Tongue (tissue), 2 donors: Measurements from ENCODE around the gene TRIM10. TPM values are rescaled to one million over a fixed set of nuclear protein-coding genes. Genes with fewer than 3 reads are reported as not detected.

Experiments
- DNase-seq: peaks from one replicate; pipeline ENCODE4 v3.0.0-alpha.2; 2015
- total RNA-seq: library from RNA; depleted of rRNA; stranded (reverse); fragments of >200 nt; gene quantifications from one replicate; pipeline ENCODE4 v1.2.3, GENCODE V29; 2014

Gene TRIM10, protein sequence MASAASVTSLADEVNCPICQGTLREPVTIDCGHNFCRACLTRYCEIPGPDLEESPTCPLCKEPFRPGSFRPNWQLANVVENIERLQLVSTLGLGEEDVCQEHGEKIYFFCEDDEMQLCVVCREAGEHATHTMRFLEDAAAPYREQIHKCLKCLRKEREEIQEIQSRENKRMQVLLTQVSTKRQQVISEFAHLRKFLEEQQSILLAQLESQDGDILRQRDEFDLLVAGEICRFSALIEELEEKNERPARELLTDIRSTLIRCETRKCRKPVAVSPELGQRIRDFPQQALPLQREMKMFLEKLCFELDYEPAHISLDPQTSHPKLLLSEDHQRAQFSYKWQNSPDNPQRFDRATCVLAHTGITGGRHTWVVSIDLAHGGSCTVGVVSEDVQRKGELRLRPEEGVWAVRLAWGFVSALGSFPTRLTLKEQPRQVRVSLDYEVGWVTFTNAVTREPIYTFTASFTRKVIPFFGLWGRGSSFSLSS
- 1.0 TPM for total RNA-seq

DNA sequence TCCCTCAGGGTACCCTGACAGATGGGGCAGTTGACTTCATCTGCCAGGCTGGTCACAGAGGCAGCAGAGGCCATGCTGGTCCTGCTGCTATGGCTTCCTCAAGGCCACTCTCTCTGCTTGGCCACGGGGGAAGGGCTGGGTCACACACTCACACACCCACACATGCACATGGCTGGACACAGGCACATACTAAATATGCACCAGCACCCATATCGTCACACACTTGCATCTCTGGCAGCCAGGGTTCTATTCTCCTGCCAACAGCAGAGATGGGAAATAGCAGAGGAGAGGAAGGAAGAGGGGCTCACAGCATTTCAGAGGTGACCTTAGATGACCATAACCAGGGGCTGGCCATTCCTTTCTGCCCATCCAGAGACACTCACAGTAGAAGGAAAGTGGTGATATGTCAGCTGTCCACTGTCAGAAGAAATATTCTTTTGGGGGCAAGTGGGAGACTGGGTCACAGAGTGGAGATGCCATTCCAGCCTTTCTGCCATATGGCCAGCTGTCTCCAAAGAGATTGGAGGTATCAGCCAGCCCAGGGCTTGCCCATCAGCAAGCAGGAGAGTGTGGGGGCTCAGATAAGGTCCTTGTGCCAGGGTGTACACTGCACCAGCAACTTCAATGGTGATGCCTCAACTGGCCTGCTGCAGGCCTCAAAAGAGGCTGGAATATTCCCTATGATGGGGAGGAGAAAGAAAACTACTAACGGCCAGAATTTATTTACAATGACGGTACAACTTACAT is at the start of gene TRIM10:
TRIM10 (minus strand) TSS at position 427 of the 747 bp plus-strand sequence; CDS start at position 74, 353 bp downstream.
- peak; percentile 8 for DNase-seq

DNA sequence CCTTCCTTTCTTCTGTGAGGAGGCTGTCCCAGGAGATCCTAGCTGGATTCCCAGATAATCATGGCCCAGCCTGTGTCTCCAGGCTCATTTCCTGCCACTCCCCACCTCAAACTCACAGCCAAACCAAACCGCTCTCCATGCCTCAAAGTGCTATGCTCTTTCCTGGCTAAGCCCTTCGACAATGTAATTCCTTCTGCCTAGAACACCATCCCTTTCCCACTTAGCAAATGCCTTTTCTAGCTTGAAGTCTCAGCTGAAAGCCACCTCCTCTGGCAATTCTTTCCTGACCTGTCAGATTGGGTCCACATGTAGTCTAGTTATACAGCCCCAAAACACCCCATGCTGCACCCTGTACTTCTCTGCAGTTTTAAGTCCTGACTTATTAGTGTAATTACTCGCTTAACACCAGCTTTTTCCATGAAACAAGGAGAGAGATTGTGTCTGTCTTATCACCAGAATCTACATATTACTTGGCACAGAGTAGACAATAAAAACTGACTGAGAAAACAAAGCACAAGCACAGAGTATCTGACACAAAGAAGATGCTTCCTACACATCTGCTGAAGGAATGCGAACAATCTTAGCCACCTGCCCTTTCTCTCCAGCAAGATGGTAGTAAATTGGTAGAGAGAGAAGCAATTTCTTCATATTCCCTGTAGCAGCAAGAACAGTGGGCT is 46.7 kb upstream of the TRIM10 start:
- no peak for DNase-seq

DNA sequence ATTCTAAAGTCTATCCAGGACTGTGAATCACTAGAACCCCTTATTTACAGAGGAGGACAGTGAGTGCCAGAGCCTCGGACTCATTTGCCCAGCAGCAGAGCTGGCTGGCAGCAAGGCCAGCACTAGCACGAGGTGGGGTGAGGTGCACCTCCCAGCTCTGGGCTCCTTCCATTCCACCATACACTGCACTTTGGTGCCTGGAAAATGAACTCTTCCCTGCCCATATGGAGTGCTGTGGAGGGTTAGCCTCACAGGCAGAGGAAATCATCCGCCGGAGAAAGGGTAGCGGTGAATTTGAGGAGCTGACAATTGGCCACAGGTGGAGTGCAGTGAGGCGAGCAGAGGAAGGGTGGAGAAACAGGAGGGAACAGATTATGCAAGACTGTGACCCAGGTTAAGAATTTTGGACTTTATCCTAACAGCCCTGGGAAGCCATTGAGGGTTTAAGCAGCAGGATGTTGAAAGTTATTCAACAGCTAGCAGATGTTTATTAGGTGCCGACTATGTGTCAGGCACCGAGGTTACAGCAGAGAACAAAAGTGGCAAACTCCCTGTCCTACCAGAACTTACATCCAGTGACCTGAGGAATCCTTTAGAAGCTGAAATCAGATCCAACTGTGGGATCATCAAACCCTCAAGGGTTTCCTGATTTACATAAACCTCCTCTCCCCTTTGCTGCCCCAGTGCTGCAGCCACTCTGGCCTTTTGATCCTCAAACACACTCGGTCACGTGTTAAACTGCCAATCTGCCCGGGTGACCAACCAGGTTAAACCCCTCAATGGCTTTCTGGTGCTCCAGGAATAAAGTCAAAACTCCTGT is 46.0 kb upstream of the TRIM10 start:
- DNase-seq = no peak

DNA sequence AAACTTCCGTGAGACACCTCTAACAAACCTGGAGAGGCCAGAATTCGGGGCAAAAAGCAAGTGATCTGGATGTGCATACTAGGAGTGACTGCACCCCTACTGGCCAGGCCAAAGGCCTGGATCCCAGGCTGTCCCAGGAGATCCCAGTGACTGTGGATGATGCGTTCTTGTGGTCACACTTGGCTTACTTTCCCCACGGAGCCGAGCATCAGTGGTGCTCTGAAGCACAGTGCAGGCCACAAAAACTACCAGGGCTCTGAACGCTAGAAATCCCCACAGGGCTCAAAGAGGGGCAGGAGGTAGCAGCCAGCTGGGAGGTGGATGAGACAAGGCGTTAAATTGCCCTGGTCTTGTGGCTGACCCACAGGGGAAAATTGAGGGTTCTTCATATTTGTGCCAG is 45.1 kb upstream of the TRIM10 start:
- no peak for DNase-seq

DNA sequence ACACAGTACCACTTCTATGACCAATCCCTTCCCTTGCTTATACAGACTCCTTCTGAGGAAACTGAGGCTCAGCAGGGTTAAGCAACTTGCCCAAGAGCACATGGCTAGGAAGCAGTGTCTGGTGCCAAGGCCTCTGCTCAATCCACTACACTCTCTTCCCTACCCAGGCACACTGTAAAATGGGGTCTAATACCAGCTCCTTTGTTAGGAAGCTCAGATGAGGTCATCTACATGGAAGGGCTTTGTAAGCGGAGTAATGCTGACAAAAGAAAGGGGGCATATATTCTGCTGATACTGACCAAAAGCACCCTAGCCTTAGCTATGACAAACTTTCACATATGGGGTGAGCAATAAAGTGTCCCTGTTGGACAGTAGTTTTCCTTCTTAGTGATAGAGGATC is 43.1 kb upstream of the TRIM10 start:
- DNase-seq = no peak

DNA sequence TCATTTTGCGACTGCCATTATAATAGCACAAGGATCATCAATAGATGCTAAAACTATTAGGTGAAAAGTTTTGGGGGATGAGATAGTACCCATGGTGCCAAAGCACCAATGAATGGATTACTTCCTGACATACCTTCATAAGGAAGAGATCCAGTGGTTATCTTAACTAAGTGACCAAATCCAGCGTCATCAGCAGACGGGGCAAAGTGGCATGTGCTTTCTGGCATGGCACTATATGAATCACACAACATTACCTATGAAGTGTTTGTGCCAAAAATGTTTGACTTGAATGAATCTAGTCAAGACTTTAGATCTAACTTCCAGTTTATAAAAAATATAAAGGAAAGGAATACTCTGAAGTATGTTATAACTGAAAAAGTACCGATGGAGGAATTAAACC is 41.4 kb upstream of the TRIM10 start:
- no peak for DNase-seq

DNA sequence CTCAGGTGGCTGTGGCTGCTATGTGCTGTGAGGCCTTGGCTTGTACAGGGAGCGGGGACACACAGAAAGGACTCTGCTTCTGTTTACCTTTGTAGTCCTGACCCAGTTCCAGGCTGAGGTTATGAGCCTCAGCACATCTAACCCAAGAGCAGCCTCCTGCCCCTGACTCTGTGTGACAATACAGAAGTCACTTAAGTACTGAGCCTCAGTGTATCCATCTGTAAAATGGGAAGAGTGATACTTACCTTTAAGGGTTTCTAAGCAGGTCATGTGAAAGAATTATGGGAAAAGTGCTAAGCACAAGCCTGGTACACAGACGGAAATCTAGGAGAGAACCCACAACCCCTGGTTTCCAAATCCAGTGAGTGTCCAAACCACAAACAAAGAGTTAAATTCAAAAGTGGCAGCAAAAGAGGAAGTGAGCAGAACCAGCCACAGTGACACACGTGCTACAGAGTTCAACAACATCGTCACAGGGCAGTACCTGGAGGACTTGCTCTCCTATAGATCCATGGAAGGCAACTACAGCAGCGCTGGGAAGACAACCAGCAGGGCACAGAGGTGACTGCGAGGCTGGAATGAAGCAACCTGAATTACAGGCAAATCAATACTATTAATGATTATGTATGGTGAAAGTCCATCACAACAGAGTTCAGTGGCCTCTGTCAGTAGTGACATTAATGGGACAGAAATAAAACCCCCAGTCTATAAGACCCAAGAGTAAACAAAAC is 39.7 kb upstream of the TRIM10 start:
- no peak for DNase-seq

DNA sequence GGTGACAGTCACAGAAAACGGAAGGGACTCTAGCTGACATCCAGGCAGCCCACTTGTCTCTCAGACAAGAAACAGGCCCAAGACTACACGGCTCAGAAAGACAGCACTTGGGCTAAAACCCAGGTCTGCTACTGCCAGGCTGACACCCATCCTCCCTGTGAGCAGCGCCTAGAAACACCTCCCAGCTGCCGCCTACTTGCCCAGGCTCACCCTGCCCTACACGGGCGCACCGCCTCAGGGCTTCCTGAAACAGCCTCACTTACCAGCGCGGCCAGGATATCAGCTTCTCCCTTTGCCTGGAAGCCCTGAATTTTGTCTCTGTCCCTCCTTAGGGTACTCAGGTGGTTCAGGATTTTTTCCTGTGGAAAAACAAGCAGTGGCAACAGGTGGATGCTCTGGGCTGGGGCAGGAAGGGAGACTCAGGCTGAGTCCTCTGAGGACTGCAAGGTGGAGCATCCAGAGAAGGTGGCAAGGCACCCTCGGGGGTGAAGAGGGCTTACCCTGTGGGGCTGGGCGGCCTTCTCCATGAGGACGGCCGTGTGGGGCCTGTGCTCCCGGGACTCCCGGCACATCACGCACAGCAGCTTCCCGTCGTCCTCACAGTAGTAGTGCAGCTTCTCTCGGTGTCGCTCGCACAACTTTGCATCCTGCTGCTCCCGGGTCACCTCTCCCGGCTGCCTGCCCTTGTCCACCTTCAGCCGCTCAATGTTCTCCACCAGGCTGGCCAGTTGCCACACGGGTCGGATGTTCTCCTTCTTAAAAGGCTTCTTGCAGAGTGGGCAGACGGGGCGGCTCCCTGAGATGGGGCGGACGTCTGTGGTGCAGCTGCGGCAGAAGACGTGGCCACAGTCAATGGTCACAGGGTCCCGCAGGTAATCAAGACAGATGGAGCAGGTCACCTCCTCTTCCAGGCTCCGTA is 37.4 kb upstream of the TRIM10 start:
- no peak for DNase-seq

DNA sequence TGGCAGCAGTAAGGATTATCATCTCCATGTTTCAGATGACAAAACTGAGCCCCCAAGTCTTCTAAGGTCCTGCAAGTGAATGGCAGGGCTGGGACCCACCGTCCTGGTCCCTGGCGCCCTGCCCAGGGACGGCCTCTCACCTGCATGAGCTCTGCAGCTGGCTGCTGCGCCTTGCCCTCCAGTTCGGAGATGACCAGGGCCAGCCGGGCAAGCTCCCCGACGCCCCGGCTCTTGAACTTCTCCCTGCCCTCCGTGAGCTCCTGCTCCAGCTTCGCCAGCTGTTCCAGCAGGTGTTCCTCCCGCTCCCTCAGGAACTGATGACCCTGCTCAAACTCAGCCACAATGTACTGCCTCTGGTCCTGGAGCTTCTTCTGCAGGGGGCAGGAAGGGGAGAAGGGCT is 35.4 kb upstream of the TRIM10 start:
- DNase-seq = no peak

DNA sequence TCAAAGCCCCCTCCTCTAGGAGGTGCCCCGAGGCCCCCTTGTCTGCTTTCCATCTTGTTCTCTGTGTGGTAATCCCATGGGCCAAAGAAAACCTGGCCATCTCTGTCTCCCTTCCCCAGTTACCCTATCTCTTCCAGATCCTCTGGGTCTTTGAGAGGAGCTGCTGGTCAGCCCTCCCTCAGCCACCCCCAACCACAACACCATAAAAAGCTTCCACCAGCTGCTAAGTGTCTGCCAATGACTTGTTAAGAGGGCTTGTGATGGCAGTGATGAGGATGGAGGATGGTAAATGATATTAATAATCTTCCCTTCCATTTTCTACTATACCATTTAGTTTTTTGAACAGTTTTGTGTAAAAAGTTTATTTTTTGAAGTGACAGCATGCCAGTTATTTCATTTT is 34.9 kb upstream of the TRIM10 start:
- DNase-seq = no peak

DNA sequence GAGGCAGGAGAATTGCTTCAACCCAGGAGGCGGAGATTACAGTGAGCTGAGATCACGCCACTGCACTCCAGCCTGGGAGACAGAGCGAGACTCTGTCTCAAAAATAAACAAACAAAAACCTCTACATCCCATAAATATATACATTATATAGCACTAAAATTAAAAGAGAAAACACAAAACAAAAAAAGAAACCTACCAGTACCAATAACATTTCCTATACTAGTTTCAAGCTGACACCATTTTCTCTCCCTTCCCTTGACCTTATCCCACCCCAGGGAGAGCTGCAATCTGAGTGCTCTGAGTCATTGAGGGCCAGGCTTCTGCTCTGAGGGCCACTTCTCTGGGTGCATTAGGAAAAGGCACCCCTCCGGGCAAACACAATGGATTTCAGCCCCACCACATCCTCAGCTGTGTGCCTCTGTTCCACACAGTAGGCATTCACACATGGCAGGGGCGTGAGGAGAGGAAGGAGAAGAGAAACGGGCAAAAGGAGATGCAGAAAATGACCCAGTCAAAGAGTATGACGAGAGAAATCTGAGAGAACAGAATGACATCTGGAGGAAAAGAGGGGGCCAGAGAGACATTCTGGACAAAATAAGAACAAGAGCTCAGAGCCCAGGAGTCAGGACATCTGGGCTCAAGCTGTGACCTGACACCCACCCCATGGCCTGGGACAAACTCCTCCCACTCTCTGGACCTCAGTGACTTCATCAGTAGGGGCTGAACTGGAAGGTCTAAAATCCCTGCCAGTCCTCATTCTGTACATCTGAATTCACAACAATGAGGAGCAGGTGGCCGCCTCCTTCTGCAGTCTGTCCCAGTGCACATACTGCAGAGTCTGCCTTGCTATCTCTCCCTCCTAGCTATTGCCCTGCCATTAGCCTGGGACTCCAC is 34.0 kb upstream of the TRIM10 start:
- DNase-seq = no peak

DNA sequence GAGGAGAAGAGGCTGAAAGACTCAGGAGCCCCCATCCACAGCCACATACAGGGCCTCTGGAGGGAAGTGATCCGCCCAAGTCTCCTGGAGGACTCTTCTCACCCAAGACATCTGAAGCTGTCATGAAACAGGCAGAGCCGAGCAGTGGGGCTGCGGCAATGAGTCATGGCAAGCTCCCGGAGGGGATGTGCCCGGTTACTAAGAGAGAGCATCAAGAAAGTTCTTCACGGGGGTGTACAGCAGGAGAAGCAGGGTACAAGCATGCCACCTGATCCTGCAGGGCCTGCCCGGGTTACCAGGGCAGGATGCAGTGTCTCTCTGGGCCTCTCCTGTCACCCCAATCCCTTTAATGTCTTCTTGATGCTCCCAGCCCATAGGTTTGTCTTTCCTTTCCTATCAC is 31.1 kb upstream of the TRIM10 start:
- no peak for DNase-seq

DNA sequence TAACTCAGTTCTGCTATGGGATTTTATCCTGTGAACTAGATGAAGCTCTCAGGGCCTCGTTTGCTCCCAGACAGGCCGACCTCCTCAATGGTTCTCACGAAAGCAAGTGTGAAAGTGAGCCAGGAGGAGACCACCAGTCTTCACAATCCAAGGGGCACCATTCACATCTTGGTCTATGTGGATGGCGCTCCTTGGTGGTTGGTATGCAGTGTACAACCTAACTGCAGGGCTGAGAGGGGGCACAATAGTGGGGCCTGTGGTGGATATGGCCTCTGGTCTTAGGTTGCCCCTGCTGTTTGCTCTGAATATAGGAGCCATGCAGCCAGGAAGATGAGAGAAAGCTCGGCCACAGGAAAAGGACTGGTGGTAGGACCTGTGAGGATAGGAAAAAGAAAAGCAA is 27.5 kb upstream of the TRIM10 start:
- DNase-seq = no peak

DNA sequence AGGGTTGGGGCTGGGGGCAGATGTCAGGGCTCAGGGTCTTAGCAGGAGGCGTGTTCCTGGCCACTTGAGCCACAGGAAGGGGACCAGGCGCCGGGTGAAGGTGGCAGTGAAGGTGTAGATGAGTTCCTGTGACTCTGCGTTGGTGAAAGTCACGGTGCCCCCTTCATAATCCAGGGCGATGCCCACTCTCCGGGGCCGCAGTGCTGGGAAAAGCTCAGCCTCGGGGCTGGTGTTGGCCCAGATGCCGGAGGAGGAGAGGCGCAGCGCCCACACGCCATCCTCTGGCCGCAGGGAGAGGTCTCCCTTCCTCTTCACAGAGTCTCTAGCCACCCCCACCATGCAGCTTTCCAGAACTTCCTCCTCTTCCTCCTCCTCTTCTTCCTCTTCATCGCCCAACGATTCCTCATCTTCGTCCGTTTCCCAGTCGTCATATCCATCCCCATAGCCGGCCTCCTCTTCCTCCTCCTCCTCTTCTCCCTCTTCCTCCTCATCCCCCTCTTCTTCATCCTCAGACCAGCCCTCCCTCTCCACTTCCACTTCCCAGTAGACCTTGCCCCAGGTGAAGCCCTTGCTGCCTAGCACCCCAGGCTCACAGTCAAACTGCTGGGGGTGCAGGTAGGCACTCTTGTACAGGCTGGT is 25.0 kb upstream of the TRIM10 start:
- no peak for DNase-seq

DNA sequence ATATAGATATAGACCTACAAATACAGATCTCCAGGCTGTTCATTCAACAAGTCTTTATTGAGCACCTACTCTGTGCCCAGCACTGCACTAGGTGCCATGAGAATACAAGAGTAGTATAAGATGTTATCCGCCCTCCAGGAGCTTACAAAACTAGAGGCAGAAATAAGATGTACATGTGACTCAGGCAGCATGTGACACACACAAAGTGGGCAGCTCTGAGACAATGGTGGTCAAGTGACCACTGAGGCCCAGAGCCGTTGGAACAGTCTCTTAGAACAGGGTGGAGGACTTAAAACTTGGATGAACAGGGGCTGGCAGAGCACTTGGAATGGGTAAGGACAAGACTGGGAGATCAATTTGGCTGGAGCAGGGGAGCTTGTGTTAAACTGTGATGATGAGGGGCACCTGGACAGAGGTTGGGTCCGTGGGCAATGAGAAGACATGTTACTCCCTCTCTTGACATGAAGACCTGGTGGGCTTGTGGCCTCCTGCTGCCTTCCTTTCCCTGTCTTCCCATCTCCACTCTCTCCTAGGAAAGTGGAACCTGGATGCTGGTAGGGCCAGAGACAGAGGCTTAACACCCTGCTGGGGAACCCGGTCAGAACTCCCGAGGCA is 23.5 kb upstream of the TRIM10 start:
- DNase-seq = no peak

DNA sequence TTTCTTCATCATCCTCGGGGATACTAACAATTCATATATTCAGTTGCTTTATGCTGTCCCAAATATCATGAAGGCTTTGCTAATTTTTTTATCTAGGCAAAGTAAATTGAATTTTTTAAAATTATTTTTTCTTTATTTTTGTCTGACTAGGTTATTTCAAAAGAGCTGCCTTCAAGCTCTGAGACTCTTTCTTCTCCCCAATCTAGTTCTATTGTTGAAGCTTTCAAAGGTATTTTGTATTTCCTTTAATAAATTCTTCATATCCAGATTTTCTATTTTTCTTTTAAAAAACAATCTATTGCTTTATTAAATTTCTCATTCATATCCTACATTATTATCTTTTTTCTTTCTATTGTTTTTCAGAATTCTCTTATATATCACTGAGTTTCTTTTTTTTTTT is 19.1 kb upstream of the TRIM10 start:
- no peak for DNase-seq

DNA sequence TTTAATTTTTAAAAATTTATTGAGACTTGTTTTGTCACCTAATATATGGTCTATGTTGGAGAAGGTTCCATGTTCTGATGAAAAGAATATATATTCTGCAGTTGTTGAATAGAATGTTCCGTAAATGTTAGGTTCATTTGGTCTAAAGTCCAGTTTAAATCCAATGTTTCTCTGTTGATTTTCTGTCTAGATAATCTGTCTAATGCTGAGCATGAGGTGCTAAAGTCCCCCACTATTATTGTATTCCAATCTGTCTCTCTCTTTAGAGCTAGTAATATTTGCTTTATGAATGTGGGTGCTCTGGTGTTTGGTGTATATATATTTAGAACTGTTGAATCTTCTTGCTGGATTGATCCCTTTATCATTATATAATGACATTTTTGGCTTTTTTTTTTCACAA is 17.8 kb upstream of the TRIM10 start:
- DNase-seq = no peak

DNA sequence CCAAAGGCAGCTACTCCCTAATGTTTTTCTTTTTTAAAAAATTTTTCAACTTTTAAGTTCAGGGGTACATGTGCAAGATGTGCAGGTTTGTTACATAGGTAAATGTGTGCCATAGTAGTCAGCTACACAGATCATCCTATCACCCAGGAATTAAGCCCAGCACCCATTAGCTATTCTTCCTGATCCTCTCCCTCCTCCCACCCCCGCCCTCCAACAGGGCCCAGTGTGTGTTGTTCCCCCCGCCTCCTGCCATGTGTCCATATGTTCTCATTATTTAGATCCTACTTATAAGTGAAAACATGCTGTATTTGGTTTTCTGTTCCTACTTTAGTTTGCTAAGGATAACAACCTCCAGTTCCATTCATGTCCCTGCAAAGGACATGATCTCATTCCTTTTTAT is 14.8 kb upstream of the TRIM10 start:
- DNase-seq = no peak
